ENCODE results near the gene TSC22D1.

- TF ChIP-seq CTCF (IDR thresholded peaks at IDR 0.05) (no peak), POLR2A (IDR thresholded peaks at IDR 0.05) (no peak)
Measured at GRCh38 chr13:44389060-44389666, 187.0 kb downstream of the TSC22D1 start.
